IPS DF 4.7 (cell line): Measurements from ENCODE around the gene ARID3B.
"Not testable (repeated sequence)": the region's sequence is repeated elsewhere in the genome, so short reads cannot be mapped to it uniquely, and the experiment has no call there.

Experiments
- DNase-seq: peaks from one replicate; pipeline ENCODE4 v3.0.0-alpha.2; 2013; ENCODE audit warnings: low spot score; ENCODE audit errors: extremely low read depth

ARID3B gene

GRCh38 chr15:74540761-74541493 lies at the start of gene ARID3B:
ARID3B (plus strand) TSS chr15:74541220; CDS start chr15:74543937, 2,717 bp downstream.
- peak; percentile 91 for DNase-seq

DNA sequence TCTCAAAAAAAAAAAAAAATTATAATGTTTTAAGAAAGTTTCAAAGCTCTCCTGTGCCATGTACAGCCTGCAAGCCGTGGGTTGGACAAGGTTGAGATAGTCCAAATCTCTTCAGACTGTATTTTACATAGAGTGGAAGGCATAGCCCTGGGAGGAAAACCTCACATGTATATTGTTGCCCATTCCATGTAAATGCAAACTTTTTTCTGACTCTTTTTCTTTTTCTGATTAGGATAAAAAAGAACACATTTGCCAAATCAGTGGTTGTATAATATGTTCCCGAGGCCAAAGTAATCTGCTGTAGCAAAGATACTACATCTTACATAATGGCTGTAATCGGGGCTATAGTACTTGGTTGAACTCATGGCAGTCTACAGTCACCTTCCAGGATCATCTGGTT lies 44.4 kb upstream of the ARID3B start:
- no peak for DNase-seq

DNA sequence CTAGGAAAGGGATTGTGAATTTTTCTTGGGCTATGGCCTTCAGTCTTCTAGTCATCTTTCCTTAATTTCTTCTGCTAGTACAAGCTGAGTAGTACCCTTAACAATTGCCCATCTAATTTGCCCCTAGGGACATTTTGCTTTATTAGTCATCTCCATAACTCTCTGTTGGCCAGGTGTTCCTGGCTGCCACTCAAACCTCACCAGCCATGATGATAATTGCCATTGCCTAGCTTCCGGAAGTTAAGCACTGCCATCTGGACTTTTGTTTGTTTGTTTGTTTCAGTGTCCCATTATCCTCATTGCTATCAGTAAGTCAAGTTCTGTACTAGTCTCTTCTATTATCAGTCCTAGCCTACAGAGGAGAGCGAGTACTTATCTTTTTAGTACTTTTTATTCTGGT lies 43.4 kb upstream of the ARID3B start:
- no peak for DNase-seq

GRCh38 chr15:74499366-74499765 lies 41.7 kb upstream of the ARID3B start:
- no peak for DNase-seq

- DNase-seq: no peak
Measured at GRCh38 chr15:74500401-74500800, 40.6 kb upstream of the ARID3B start.

DNA sequence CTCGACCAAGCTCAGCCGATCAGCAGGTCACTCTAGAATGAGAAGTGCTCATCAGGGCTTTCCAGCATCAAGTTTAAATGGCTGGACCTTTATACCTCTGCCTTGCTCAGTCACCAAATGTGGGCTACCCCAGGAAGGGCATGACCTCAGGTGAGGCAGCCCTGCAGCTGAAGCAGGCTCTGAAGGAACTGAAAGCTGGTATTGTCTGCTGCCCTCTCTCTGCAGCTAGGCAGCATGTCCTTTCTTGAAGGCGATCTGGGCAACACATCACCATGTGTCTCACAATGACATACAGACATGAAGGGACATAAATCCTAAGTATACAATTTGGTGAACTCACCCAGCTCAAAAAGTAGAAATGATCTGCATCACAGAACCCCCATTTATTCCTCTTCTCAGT lies 38.7 kb upstream of the ARID3B start:
- no peak for DNase-seq

DNA sequence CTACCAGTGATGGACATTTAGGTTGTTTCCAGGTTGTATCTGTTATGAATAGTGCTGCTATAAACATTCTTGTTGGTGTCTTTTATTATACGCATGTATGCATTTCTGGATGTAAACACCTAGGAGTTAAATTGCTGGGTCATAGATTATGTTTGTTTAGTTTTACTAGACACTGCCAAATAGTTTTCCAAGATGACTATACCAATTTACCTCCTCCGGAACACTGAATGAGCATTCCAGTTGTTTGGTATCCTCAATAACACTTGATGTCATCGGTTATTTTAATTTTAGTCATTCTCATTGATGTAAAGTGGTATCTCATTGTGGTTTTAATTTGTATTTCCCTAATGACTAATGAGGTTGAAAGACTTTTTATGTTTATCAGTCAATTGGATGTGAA lies 36.6 kb upstream of the ARID3B start:
- DNase-seq: no peak

GRCh38 chr15:74504836-74505235 lies 36.2 kb upstream of the ARID3B start:
- DNase-seq: no peak

- DNase-seq: no peak
Measured at GRCh38 chr15:74505837-74506514, 35.0 kb upstream of the ARID3B start.

DNA sequence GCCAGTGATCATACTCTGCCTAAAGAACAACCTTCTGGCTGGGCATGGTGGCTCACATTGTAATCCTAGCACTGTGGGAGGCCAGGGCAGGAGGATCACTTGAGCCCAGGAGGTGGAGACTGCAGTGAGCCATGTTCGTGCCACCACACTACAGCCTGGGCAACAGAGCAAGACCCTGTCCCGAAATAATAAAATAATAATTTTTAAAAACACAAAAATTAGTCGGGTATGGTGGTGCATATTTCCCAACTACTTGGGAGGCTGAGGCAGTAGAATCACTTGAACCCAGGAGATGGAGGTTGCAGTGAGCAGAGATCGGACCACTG lies 34.5 kb upstream of the ARID3B start:
- DNase-seq: no peak

GRCh38 chr15:74511583-74511982 lies 29.4 kb upstream of the ARID3B start:
- no peak for DNase-seq

- DNase-seq: not testable (repeated sequence)
Measured at GRCh38 chr15:74514059-74514458, 27.0 kb upstream of the ARID3B start.

- DNase-seq: no peak
Measured at GRCh38 chr15:74517096-74517495, 23.9 kb upstream of the ARID3B start.

GRCh38 chr15:74519311-74519710 lies 21.7 kb upstream of the ARID3B start:
- no peak for DNase-seq

- DNase-seq: no peak
Measured at GRCh38 chr15:74520407-74520806, 20.6 kb upstream of the ARID3B start.

DNA sequence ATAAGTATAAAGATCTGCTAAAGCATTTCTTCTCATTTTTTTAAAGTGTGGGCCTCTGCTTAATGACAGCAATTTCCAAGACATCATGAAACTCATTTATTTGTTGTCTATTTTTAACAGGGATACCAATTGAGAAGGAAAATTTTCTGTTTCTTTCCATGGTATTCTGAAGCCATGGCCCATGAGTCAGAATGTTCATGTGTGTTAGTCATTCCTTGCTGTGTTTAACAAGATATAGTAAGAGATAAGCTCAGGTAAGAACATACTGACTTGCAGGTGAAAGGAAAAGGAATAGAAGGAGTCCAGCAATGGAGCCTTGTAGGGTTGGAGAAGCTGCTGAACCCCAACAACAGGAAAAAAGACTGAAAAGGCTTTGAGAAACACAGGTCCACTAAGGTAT lies 17.0 kb upstream of the ARID3B start:
- DNase-seq: no peak

DNA sequence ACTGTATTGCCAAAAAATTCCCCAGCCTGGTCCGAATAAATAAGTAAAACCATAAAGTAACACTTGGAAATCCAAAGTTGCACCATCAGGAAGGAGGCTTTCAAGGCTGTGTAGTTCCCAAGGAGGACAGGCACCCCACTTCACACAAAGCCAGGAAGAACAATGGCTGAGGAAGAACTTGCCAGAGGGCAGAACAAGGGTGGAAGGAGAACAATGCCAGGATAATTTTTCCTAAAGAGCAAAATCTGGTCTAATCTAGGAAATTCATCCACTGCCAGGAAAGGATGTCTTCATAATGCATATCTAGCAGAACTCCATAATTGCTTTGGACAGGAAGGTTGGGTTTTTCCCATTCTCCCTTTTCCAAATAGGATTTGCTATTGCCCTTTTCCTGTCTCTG lies 15.7 kb upstream of the ARID3B start:
- DNase-seq: no peak

GRCh38 chr15:74525945-74526344 lies 15.1 kb upstream of the ARID3B start:
- DNase-seq: no peak

GRCh38 chr15:74528876-74529275 lies 12.1 kb upstream of the ARID3B start:
- DNase-seq: no peak

GRCh38 chr15:74529921-74530320 lies 11.1 kb upstream of the ARID3B start:
- no peak for DNase-seq

DNA sequence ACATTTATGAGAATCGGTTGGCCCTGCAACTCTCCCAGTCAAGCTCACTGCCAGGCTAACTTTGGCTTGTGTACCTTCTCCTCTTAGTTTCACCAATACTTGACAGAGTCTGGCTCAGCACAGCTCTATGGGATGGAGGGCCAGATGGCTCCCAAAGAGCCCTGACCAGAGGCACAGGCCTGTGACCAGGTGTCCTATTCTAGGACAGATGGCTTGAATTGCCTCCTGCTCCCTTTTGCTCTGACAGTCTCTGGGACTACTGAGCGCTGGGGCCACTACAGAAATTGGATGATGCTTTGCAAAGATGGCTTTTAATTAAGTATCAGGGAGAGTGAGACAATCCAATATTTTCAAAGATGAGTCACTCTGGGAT lies 10.3 kb upstream of the ARID3B start:
- DNase-seq: no peak

- peak; percentile 85 for DNase-seq
Measured at GRCh38 chr15:74531144-74531811, 9.7 kb upstream of the ARID3B start.
